Renal cortical epithelial cell (primary cell): ENCODE results near the gene NRG3. TPM values are rescaled to one million over a fixed set of nuclear protein-coding genes. Genes with fewer than 3 reads are reported as not detected.
"Not testable (repeated sequence)": the region's sequence is repeated elsewhere in the genome, so short reads cannot be mapped to it uniquely, and the experiment has no call there.

Source experiments
- DNase-seq: peaks from one replicate; pipeline ENCODE4 v3.0.0-alpha.2; 2011; ENCODE audit warnings: low read depth
- total RNA-seq: library from RNA; depleted of rRNA; stranded (reverse); fragments of >200 nt; gene quantifications from 2 replicates; pipeline ENCODE4 v1.2.3, GENCODE V29; 2014

NRG3 gene
- total RNA-seq, 1 donor from 2014 or later: 0.05 TPM

DNA sequence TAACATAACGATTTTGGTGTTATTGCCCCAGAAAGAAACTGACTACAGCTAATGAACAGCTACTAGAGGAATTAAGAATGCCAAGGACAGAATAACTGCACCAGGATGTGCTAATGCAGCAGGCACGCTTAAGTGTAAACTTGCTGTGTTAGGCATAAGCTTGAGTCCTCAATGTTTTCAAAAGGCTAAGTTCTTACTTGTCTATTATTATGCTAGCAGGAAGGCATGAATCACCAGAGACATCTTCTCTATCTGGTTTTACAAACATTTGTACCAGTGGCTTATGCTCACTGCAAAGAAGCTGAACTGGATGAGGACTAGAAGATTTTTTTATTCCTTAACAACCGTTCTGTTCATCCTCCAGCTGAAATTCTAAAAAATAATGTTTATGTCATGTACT, 1035.3 kb downstream of the NRG3 start:
- DNase-seq: no peak

DNA sequence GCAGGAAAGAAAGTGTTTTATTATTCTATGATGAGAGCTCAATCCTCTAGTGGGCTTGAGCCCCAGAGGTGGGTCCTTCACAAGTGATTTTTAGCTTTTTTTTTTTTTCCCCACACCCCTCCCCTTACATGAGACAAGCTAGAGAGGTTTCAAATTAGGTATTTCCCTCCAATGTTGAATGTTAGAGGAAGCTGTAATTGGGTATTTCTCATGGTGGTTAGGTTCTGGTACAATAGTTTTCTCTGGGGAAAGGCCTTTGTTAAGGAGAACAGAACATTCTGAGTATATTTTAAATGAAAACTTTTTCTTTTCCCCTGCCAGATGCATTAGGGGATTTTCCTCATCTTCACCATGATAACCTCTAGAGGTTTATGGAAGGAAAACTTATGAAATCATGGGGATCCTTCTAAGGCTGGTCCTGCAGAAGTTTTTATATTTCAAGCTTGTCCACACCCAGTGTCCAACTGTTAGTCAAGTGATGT, 1039.7 kb downstream of the NRG3 start:
- no peak for DNase-seq

DNA sequence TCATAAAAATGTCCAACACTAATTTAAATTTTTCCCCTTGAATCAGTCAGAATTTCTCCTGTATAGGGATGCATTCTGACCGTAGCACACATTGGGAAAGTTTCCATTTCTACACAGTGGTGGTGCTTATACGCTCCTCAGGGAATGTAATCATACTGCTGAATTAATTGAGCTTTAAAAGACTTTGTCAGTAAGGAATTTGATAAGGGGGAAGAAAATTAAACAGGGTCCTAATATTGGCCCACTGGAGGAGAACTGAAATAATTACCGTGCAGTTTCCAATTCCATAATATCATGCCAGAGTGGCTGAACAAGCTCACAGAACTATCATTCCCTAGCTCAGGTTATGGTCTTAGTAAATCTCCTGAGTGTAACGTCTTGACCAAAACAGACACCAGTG, 1041.9 kb downstream of the NRG3 start:
- DNase-seq: no peak

DNA sequence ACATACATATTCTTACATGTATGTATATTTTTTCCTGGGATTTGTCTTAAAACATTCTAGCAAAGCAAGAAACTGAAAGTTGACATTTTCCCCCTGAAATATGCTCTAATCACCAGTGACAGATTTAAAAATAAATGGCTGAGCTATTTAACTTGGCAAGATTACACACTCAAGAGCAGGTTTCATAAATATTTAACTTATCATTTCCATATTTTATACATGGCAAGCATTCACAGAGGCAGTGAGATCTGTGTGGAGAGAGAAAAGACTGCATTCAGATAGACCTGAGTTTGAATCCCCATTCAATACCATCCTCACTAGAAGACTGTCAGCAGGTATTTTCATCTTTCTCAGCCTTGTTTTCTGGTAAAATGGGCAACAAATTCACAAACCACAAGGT, 1043.0 kb downstream of the NRG3 start:
- no peak for DNase-seq

DNA sequence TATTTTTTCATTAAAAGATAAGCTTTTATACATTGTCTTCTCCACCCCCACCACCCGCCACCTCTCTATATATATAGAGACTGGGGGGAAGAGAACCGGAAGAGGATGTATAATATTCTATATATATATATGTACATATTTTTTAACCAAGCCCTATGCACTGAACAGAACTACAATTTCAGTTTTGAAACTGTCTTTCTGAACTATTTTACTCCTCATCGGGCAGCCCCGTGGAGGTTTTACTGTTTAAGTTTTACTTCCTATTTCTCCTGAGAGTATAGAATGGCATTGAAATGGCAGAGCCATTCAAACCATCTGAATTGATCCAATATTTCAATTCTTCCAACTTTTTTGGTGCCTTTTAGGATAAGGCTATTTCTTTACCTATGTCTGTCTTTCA, 1047.1 kb downstream of the NRG3 start:
- no peak for DNase-seq

DNA sequence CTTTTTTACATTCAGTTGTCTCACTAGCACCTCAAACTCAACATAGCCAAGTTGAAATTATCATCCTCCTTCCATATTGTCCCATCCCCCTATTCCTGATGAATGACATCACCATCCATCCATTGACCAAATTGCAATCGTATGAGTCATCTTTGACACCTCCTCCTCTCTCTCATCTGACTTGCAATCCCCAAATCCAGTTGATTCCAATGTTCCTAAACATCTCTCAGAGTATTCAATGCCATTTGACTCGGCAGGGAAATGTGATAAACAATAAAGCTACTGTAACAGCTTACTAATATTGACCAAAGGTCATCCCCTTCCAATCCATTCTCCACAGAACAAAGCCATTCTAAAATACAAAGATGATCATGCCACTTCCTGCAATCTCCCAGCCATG, 1047.8 kb downstream of the NRG3 start:
- no peak for DNase-seq

DNA sequence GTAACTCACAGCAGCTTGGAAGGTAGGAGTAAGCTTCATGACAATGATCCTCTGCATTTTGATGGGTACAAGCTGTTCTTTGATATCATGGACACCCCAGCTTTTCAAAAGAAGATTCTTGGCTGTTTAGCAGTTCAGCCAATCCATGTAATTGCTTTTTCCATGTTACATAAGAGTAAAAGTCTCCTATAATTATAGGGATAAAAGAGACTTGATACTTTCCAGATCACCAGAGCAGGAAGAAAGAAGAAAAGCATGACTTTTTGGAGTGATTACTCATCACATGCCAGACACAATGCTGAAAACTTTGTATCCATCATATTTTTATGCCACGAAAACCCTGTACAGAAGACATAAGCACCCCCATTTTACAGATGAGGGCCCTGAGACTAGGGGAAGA, 1049.7 kb downstream of the NRG3 start:
- DNase-seq: no peak

DNA sequence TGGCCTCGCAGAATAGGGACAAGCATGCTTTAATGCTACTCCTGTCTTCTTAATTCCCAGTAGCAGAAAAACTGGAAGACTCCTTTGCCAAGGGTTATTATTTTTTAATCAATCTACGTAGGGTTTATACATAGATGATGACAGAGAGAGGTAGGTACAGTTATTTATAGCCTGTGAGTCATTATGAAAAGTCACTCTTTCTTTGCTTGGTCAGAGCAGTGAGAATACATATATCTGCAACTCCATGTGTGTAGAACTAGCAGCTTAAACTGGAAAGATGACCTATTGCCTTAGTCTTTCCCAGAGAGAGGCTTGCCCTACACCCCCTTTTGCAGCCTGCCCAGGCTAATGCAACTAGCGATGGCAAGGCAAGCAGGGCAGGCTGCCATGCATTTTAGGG, 1050.6 kb downstream of the NRG3 start:
- no peak for DNase-seq

DNA sequence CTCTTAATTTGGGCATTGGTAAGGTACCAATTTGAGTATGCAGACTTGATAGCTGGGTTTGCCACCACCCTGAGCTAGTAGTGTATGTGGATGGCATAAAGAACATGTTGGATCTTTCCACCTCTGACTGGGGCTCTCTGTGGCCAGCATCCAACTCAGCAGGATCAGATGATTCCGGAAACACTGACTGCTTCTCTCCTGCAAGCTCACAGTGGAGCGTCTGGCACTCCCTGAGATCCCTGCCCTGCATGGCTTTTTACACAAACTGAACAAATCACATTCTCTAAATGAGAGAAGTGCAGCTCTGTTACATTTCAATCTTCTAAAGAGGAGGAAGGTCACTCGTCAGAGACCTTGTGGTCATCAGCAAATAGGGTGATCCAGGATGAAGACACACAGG, 1057.5 kb downstream of the NRG3 start:
- no peak for DNase-seq

DNA sequence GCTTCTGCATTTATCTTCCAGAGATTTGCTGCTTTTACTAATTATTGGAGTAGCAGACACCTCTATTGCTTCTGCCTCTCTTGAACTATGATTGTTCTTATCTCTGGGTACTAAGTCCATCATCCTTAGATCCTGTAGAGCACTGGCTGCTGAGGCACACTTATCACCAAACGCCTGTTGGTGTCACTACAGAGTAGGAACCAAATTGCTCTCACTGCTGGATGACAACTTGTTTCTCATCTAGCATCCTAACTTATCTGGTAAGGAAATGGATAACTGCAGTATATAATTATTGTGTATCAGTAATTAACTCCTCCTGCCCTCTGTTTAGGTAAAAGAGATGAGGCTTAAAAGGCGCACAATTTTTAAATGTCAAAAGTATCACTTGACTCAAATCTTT, 1059.4 kb downstream of the NRG3 start:
- no peak for DNase-seq

DNA sequence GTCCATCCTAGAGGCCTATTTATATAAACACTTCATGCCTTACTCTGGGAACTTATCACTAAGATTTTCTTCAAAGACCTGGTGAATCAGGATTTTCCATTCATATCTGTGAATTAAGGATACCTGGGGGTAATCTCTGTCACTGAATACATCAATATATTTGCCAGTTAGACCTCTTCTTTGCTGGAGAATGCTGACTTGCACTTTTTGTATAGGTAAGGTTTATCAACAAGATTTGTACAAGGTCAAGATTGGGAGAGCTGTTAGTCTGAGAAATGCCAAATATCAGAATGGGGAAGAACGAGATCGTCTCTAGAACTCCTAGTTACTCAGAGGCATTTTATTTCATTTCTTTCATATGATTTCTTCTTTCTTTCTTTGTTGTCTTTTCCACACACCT, 1060.0 kb downstream of the NRG3 start:
- DNase-seq: no peak

DNA sequence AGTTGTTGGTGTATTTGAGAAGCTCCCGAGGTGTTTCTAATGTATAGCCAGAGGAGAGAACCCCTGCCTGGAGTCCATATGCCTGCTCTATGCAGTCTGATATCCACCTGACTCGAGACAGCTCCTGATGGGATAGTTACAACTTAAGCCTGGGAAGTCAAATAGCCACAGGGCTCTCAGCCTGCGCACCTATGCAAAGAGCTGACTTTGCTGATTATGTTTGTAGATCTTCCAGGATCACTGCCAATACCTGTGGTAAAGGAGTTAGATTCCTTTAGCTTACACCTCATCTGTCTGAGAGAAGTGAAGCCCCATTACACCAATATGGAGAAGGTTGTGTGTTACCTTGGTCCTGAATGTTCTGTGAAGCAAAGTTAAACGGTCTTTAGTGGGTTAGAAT, 1063.3 kb downstream of the NRG3 start:
- DNase-seq: no peak

DNA sequence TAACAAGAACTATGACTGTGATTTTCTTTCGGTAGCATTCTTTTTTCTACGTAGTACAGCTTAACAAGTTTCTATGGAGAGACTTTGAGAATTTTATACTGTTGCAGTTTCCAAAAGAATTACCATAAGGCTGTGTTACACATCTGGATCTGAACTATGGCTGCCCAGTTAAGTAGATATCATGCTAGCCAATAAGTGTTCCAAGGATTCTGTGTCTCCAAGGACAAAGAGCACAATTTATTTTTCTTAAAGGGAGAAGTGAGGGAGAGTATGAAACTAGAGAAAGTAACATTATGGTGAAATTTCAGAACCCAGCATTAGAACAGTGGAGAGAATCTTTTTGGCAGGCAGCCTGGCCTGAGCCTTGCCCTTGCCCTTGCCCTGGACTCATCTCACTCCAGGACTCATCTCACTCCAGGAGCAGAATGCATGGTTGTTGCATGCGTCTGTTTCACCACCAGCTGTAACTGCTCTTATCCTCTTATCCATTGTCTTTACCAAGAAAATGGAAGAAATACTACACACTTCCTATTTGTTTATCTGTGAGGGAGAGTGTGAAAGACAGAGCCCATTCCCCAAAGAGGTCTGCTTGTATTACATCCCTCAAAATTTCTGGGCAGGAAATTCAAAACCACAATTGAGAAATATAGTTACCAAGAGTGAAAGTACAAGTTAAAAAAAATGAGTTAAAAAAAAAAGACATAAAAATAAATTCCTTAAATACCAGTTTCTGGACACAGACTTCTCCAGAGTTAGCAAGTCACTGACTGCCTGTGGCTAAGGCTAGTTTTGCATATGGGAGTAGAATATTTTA, 1067.5 kb downstream of the NRG3 start:
- DNase-seq: peak; percentile 38

DNA sequence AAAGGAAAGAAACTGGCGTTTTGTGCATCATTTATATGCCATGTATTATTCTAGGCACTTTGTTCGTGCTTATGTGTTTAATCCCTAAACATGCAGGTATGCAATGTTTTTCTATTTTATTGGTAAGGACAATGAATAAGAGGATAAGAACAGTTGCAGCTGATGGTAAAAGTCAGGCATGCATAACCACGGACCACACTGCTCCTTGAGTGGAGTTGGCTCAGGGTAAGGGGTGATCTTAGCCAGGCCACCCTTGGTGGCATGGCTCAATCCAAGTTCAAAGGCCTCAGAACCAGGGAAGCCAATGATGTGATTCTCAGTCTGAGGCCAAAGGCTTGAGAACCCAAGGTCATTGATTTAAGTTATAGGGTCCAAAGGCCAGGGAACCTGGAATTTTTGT, 1068.1 kb downstream of the NRG3 start:
- DNase-seq: peak; percentile 19

DNA sequence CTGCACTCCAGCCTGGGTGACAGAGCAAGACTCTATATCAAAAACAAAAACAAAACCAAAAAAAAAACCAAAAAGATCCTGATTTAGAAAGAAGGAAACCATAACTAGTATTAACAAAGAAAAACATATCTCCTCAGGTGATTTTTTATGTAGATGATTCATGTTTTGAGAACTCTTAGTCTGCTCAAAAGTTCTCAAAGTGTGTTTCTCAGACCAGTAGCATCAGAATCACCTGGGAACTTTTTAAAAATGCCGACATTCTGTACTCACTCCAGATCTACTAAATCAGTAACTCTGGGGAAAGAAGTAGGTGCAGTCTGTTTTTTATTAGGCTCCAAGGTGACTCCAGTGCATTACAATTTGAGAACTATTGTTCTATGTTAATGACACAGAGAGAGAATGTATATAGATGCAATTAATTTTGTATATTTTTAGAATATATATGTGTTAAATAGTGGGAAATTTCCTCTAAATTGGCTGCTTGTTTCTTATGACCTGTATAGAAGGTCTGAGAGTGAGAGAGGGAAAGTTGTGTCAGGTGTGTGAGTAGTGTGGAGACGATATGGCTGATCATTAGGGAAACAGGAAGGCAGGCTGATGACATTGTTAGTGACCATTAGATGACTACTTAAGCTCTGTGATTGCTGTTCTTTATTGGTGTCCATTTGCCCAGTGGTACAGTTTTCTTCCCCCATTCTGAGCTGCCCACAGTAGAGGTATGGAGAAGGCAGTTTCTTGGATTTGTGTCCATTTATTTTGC, 1075.0 kb downstream of the NRG3 start:
- DNase-seq: no peak

DNA sequence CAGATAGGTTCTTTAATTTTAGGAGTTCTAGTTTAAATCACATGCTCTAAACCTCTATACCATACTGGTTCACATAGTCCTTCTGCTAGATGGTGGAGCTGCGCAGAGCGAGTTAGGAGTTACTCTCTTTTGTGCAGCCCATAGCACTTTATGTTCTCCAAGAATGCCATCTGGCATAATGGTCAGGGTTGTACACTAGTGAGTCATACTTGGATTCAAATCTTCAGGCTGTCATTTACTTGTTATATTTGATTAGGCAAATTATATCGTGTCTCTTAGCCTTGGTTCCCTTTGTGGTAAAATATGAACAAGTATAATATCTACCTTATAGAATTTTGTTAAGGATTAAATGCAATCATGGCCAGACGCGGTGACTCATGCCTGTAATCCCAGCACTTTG, 1078.3 kb downstream of the NRG3 start:
- no peak for DNase-seq

DNA sequence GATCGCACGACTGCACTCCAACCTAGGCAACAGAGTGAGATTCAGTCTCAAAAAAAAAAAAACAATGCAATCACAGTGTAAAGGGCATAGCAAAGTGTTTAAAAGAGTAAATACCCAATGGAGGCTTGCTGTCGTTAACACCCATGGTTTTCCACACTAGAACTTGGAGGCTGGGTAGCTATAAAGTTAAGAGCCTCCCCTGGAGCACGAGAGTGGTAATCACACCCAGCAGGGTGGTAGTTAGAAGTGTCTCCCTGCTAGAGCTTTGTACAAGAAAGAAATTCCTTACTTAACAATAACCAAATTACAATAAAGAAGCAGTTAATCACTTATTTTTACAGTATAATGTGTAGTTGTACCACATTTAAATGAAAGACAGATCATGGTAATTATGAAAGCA, 1078.9 kb downstream of the NRG3 start:
- no peak for DNase-seq

DNA sequence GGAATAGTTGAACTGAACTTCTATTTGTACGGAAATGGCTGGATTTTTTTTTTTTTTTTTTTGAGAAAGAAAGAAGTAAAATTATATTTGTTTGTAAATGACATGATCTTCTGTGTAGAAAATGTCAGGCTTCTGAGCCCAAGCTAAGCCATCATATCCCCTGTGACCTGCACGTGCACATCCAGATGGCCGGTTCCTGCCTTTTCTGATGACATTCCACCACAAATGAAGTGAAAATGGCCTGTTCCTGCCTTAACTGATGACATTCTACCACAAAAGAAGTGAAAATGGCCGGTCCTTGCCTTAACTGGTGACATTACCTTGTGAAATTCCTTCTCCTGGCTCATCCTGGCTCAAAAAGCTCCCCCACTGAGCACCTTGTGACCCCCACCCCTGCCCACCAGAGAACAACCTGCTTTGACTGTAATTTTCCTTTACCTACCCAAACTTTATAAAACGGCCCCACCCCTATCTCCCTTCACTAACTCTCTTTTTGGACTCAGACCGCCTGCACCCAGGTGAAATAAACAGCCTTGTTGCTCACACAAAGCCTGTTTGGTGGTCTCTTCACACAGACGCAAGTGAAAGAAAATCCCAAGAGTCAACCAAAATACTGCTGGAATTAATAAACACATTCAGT, 1085.5 kb downstream of the NRG3 start:
- DNase-seq: not testable (repeated sequence)

DNA sequence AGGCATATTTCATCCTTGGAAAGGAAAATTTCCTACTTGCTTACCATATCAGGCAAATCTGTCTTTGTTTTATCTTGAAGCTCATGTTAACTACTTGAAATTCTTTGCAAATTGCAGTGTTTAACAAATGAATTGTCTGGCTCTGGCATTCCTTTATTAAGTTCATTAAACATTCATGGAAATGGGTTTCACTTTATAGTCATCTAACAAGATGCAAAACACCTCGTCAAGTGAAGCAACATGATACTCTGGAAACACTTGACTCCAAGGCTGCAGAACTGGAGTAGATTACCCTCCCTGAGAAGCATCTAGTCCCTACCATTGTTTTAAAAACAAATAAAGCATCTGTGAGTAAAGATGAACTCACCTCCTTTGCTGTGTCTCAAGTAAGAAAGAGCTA, 1086.9 kb downstream of the NRG3 start:
- DNase-seq: no peak

DNA sequence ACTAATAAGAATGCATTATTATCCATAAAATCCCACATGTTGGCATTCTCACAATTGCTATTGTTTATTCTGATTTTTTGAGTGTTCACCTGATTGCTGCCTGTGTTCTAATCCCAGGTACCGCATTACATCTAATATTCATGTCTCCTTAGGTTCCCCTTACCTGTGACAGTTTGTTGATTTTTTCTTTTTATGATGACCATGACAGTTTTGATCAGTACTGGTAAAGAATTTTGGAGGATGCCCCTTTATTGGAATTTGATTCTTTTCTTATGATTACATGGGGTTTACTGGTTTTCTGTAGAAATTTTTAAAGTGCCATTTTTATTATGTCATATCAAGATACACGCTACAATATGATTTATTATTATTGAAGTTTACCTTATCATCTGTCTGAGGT, 1091.1 kb downstream of the NRG3 start:
- DNase-seq: no peak

DNA sequence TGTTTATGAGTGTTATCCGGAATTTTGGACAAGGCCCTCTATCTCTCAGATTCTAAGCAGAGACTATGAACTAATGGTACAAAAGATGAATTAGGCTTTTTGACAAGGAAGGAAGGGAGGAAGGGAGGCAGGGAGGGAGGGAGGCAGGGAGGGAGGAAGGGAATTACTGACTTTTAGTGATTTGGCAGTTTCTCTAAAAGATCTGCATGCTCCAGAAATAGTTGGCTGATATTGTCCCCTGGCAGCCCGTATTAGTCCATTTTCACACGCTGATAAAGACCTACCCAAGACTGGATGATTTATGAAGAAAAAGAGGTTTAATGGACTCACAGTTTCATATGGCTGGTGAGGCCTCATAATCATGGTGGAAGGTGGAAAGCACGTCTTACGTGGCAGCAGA, 1093.5 kb downstream of the NRG3 start:
- no peak for DNase-seq

DNA sequence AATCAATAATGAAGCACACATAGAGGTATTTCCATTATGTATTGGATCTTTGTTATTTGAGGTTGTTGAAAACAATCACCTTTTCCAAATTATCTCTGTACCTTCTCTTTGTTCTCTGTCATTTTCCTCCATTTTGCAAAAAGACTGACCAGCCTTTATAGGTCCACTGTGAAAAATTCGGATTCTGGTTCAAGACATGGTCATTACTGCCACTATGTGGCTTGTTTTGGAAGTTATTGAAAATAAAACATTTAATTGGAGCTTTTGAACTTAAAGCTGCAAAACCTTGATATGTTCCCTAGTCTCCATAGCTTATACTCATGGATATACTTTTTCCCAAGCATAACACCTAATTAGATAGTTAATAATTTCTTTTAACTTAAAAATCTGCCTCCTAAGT, 1094.4 kb downstream of the NRG3 start:
- peak; percentile 7 for DNase-seq

DNA sequence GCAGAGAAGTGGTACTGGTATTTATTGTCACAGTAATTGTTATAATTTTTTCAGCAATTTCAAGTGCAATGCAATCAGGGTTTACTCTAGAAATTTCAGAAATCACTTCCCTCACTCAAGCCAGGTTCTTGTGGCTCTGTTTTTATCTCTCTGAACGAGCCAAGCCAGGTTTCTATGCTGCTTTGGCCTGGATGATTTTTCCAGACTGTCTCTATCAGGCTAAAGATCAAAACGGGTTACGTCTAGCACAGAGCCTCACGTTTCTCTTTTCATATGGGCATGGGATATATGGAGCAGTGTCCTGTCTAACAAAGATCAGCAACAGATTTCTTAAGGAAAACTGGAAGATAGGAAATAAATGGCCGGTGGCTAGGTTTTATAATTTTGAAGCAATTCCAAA, 1105.3 kb downstream of the NRG3 start:
- no peak for DNase-seq
